ENCODE results near the gene TRIL.

The TRIL gene

GRCh38 chr7:28920424-28920823, 37.7 kb downstream of the TRIL start:
- H3K4me3 ChIP-seq (replicated peaks; ENCODE audit: low read depth, low read length), result no peak overlapping the region
- TF ChIP-seq, protein P1, sequence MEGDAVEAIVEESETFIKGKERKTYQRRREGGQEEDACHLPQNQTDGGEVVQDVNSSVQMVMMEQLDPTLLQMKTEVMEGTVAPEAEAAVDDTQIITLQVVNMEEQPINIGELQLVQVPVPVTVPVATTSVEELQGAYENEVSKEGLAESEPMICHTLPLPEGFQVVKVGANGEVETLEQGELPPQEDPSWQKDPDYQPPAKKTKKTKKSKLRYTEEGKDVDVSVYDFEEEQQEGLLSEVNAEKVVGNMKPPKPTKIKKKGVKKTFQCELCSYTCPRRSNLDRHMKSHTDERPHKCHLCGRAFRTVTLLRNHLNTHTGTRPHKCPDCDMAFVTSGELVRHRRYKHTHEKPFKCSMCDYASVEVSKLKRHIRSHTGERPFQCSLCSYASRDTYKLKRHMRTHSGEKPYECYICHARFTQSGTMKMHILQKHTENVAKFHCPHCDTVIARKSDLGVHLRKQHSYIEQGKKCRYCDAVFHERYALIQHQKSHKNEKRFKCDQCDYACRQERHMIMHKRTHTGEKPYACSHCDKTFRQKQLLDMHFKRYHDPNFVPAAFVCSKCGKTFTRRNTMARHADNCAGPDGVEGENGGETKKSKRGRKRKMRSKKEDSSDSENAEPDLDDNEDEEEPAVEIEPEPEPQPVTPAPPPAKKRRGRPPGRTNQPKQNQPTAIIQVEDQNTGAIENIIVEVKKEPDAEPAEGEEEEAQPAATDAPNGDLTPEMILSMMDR (IDR thresholded peaks at IDR 0.05; ENCODE audit: insufficient read depth, low read length, poor library complexity, severe bottlenecking), result no peak
- no peaks in the 10 kb centered on the region for H3K27me3 ChIP-seq (replicated peaks; ENCODE audit: control insufficient read depth, insufficient read depth, low read length)
- no peak for DNase-seq (ENCODE audit: extremely low read depth, insufficient read length)
- no peaks in the 10 kb centered on the region for H3K36me3 ChIP-seq (ENCODE audit: control insufficient read depth, insufficient read depth, low read length)

DNA sequence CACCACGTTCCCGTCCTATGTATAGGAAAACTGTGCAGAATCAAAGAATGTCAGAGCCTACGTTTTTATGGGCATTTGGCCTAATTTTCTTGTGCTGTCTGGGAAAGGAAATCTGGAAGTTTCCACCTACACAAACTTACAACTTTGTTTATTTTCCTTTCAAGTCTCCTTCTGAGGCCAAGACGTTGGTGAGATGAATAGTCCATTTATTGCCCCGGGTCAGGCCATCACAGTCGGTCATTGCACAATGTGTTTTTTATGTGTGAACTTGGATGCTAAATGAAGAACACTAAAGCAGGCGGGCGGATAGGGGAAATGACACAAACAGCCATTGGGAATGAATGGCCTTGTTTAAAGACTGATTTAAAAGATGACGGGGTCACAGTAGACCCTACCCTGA, 38.6 kb downstream of the TRIL start:
- Histone ChIP-seq H3K27me3 (replicated peaks; ENCODE audit: control insufficient read depth, insufficient read depth, low read length) (no peaks in the 10 kb centered on the region), H3K36me3 (ENCODE audit: control insufficient read depth, insufficient read depth, low read length) (no peaks in the 10 kb centered on the region), H3K4me3 (replicated peaks; ENCODE audit: low read depth, low read length) (no peak overlapping the region)
- DNase-seq (ENCODE audit: extremely low read depth, insufficient read length), result no peak
- TF ChIP-seq, protein P1 (IDR thresholded peaks at IDR 0.05; ENCODE audit: insufficient read depth, low read length, poor library complexity, severe bottlenecking), result no peak

DNA sequence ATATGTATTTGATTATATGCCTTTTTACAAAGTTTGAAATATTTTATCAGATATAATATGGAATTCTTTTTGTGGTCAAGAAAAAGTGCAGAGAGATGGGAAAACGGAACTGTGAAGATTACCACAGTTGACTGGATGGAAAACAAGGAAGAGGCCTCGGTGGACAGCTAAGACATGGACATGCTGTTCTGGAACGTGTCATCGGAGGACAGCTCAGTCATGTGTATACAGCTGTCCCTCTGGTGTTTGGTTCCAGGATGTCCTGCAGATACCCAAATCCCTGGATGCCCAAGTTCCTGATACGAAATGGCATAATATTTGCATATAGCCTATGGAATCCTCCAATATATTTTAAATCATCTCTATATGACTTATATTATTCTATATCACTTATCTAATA, 49.4 kb downstream of the TRIL start:
- TF ChIP-seq, protein P1 (IDR thresholded peaks at IDR 0.05; ENCODE audit: insufficient read depth, low read length, poor library complexity, severe bottlenecking), result no peak
- no peak for DNase-seq (ENCODE audit: extremely low read depth, insufficient read length)

GRCh38 chr7:28905464-28905863, 52.7 kb downstream of the TRIL start:
- H3K27me3 ChIP-seq (replicated peaks; ENCODE audit: control insufficient read depth, insufficient read depth, low read length), result no peaks in the 10 kb centered on the region; the same call in 1 of the 2 replicates
- no peaks in the 10 kb centered on the region for H3K36me3 ChIP-seq (ENCODE audit: control insufficient read depth, insufficient read depth, low read length)
- DNase-seq (ENCODE audit: extremely low read depth, insufficient read length), result no peak
- TF ChIP-seq, protein P1 (IDR thresholded peaks at IDR 0.05; ENCODE audit: insufficient read depth, low read length, poor library complexity, severe bottlenecking), result no peak
- H3K4me3 ChIP-seq (replicated peaks; ENCODE audit: low read depth, low read length), result no peak overlapping the region

More for the DNA sequence above, 49.4 kb downstream of the TRIL start:
- Histone ChIP-seq H3K27me3 (replicated peaks; ENCODE audit: control insufficient read depth, insufficient read depth, low read length) (no peaks in the 10 kb centered on the region), H3K36me3 (ENCODE audit: control insufficient read depth, insufficient read depth, low read length) (no peaks in the 10 kb centered on the region), H3K4me3 (replicated peaks; ENCODE audit: low read depth, low read length) (no peak overlapping the region)

- TF ChIP-seq, protein P1 (IDR thresholded peaks at IDR 0.05; ENCODE audit: insufficient read depth, low read length, poor library complexity, severe bottlenecking), result no peak
- Histone ChIP-seq H3K4me3 (replicated peaks; ENCODE audit: low read depth, low read length) (no peak overlapping the region), H3K27me3 (replicated peaks; ENCODE audit: control insufficient read depth, insufficient read depth, low read length) (no peaks in the 10 kb centered on the region; the same call in 1 of the 2 replicates), H3K36me3 (ENCODE audit: control insufficient read depth, insufficient read depth, low read length) (no peaks in the 10 kb centered on the region)
- DNase-seq (ENCODE audit: extremely low read depth, insufficient read length), result no peak
Observed at GRCh38 chr7:28904578-28905048, 53.5 kb downstream of the TRIL start.

Measured in GM06990 (cell line).